ENCODE results near the gene NLGN2. TPM values are rescaled to one million over a fixed set of nuclear protein-coding genes. Genes with fewer than 3 reads are reported as not detected.

NLGN2 gene
- total RNA-seq, 1 experiment from 2014 or later = 70.2 TPM

- no peak overlapping the region for H2BK12ac ChIP-seq (ENCODE audit: insufficient read length, low read depth, low read length)
- Mint-ChIP-seq H3K27me3 (ENCODE audit: low read depth) (peaks cover 17% of the 10 kb centered on the region), H3K4me3 (no peak overlapping the region), H3K27ac (no peak overlapping the region), H3K9me3 (no peaks in the 10 kb centered on the region; a peak in 1 of 5 replicates), H3K36me3 (ENCODE audit: insufficient read depth in 1 of 3, low read depth in 3 of 3) (no peaks in the 10 kb centered on the region), H3K4me1 (no peaks in the 10 kb centered on the region)
- no peak overlapping the region for H4K5ac ChIP-seq (ENCODE audit: insufficient read length, low read depth, low read length)
- H3K4me1 ChIP-seq (ENCODE audit: insufficient read depth, low read length) = no peaks in the 10 kb centered on the region
- H3K27me3 ChIP-seq (ENCODE audit: insufficient read depth, low read length) = no peaks in the 10 kb centered on the region; the same call in 1 of the 2 replicates
- no CpG with 5 or more reads among the region's 7 CpGs for WGBS (ENCODE audit: extremely low coverage, insufficient read length, low lambda C conversion rate)
- H3K9ac ChIP-seq (ENCODE audit: extremely low read depth, insufficient read length, low read length) = no peak overlapping the region
- H3K4me2 ChIP-seq (ENCODE audit: insufficient read depth, insufficient read length, low read length) = no peak overlapping the region
- no peaks in the 10 kb centered on the region for H3K79me2 ChIP-seq (ENCODE audit: insufficient read depth, low read length)
- no peak overlapping the region for H2BK15ac ChIP-seq (ENCODE audit: low read depth, low read length)
- no peak overlapping the region for H2BK5ac ChIP-seq (ENCODE audit: insufficient read length, low read length)
- H4K8ac ChIP-seq (replicated peaks; ENCODE audit: insufficient read length, low read depth, low read length) = no peak overlapping the region
- H3K18ac ChIP-seq (ENCODE audit: insufficient read length, low read depth, low read length) = no peak overlapping the region
- no peak overlapping the region; the same call in 1 of the 2 replicates for H3K14ac ChIP-seq (ENCODE audit: insufficient read depth, low read length)
- no peak overlapping the region for H3K56ac ChIP-seq (ENCODE audit: insufficient read length, low read depth, low read length)
- no peak overlapping the region for H3K23ac ChIP-seq (ENCODE audit: insufficient read length, low read depth, low read length)
- H3K79me1 ChIP-seq (ENCODE audit: insufficient read depth, low read depth, low read length, poor library complexity, severe bottlenecking) = no peaks in the 10 kb centered on the region
- H4K91ac ChIP-seq (ENCODE audit: insufficient read length, low read depth, low read length) = no peak overlapping the region
- H3T11ph ChIP-seq (ENCODE audit: low read length) = no peak overlapping the region
- no peak overlapping the region for H2BK120ac ChIP-seq (ENCODE audit: low read depth, low read length, poor library complexity, severe bottlenecking)
- no peak overlapping the region for H2AFZ ChIP-seq (ENCODE audit: low read length)
- H3K23me2 ChIP-seq (ENCODE audit: insufficient read length, low read depth, low read length, poor library complexity, severe bottlenecking) = no peaks in the 10 kb centered on the region
- H3K4ac ChIP-seq (ENCODE audit: low read depth, low read length) = no peak overlapping the region
- TF ChIP-seq CTCF (conservative IDR thresholded peaks at IDR 0.05) = no peak
- DNase-seq = no peak
- H4K20me1 ChIP-seq (ENCODE audit: control insufficient read depth, insufficient read depth, insufficient read length) = no peaks in the 10 kb centered on the region
- H3K9me3 ChIP-seq (ENCODE audit: control insufficient read depth, low read depth, low read length) = no peaks in the 10 kb centered on the region
- no peak overlapping the region for H2AK5ac ChIP-seq (ENCODE audit: insufficient read length, low read length)
- H2BK20ac ChIP-seq (ENCODE audit: low read depth, low read length, poor library complexity, severe bottlenecking) = no peak overlapping the region
- no peak overlapping the region for H3K27ac ChIP-seq (ENCODE audit: insufficient read length, low read depth, low read length)
Measured at GRCh38 chr17:7427549-7427948, 19.9 kb downstream of the NLGN2 start.
